GM19467 (cell line): Measurements from ENCODE around the gene EPC1.

Experiments
- ATAC-seq: cut with Tn5 transposase; IDR thresholded peaks from one replicate; pipeline ENCODE4 v1.9.1; 2021; ENCODE audit warnings: mild to moderate bottlenecking, moderate library complexity; ENCODE audit not compliant: unreplicated experiment

EPC1 gene

DNA sequence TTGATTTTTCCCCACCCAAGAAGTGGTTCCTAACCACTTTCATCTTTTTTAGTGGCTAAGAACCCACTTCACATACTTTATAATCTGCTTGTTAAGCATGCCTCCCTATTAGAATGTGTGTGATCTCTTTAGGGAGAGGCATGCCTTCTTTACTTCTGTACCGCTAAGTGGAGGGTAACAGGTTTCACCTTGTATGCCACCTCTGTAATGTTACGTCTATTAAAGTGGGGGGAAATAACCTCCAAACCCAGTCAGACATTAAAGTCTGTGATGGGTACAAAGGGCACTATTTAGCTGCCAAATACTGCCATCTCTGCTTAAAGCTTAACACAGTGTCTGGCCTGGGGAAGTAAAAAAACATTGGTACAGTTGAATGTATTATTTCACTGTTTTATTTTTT is 51.9 kb downstream of the EPC1 start:
- ATAC-seq: no peak

DNA sequence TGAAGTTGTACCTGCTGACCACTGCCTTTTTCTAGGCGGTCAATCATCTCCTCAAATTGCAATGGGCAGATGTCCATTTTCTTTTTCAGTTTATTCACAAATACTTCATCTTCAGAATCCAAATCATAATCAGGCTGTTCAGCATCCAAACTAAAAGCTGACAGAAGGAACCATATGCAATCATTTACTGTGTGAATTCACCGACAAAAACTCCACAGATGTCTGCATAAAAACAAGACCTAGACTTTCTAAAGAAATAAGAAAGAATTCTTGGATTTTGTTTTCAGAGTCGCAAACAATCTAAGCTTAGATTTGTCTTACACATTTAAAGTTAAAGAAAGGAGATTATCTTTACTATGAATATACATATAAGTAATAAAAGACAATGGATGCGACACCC is 53.4 kb downstream of the EPC1 start:
- ATAC-seq: no peak

DNA sequence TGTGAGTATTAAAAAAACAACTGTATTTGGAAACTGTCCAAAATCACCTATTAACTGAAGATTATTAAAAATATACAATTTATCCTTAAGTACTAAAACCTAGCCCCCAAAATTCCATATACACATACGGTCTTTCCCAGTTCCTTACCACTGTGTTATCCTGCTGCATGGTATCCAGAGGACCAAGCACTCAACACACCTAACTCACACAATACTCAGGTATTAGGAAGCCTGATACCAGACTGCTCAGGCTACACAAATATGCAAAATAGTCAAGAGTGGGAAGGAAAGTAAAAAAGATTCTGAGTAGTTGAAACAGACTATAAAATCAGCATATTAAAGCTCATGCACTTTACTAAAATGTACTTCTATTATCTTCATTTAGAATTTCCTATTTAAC is 67.2 kb downstream of the EPC1 start:
- ATAC-seq: no peak

DNA sequence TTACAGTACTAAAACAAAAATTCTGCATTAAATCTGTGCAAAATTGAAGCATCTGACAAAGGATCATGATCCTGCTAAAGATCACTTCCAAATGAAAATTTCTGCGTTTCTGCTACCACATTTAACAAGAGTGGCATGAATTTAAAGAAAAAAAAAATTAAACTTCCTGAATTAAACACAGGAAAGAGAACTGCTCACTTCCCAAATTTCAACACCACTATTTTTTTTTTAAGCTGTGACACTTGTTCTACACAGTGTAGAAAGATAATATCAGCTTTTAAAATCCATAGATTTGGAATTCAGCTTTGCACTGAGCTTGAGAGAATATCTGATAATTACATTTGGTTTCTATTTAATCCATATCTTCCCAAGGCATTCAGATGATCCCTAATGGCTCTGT is 73.6 kb downstream of the EPC1 start:
- ATAC-seq: no peak

DNA sequence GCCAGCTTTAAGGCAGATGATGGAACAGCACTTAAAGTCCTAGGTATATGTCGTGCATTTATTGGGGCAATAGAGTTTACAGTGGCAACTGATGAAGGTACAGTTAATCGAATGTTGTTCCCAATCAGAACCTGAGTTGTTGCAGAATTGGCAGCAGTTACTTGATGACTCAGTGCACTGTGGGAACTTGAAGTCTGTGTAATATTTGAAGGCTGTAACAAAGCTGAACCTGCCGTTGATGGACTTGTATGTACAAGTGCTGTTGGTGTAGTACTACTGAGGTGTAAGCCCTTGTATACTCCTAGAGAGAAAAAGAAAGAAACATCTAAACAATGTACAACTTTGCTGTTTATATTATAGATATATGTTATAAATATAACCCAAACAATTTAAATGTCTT is 75.3 kb downstream of the EPC1 start:
- no peak for ATAC-seq

DNA sequence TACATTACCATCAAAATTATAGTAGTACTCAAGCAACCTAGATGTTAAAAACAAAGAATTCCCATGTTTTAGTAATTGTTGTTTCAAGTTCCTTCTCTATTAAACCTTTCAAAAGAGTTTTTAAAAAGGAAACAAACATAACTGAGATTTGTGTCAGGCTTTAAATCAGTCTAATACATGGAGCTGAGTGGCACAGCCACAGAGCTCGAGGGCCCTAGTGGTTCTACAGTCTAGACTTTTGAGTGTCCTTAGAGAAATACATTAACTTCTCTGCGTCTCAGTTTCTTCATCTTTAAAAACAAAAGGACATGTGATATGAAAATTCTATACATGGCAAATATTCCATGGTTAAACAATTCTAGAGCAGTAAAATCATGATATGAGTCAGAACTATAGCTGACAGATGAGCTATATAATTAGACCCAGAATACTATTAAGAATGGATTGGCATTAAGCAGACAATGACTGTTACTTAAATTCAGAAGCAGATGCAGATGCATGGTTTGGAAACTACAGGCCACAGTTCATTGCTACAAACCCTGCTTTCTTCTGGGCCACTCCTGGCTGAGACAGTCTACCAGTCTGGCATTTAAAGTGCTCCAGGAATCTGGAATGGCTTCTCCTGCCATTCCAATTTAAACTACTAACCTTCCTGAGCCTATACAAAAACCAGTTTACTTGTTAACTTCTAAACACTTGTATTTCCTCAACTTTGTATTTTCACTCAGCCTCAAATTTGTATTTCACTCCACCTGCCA is 77.4 kb downstream of the EPC1 start:
- ATAC-seq: no peak

DNA sequence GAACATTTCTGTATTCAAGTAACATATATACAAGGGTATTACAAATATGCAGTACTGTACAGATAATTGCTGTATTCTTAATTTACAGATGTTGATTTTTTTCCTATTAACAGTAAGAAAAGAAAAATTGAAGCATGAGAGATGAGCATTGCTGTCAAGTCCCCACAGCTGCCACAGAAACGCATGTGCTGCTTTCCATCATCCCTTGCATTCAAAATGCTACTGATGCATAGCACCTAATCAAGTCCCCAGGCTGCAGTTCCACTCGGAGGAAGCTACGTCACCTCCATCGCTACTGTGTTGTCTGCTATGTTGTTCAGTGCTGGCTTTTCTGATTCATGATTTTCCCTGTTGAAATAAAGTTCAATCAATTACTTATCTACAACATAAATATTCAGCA is 78.2 kb downstream of the EPC1 start:
- ATAC-seq: no peak

DNA sequence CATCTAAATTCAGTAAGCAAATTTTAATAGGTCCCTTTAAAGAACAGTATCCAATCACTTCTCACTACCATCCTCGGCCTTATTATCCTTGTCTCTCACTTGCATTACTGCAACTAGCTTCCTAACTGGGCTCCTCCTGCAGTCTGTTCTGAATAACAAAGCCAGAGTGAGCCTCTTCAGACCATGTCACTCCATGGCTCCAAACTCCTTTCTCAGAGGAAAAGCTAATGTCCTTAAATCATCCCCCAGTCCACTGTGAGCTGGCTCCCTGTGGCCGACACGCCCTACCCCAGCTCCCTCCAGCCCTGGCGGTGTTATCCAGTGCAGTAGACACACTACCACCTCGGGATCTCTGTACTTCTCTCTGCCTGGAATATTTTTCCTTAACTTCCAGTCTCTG is 80.0 kb downstream of the EPC1 start:
- ATAC-seq: no peak

DNA sequence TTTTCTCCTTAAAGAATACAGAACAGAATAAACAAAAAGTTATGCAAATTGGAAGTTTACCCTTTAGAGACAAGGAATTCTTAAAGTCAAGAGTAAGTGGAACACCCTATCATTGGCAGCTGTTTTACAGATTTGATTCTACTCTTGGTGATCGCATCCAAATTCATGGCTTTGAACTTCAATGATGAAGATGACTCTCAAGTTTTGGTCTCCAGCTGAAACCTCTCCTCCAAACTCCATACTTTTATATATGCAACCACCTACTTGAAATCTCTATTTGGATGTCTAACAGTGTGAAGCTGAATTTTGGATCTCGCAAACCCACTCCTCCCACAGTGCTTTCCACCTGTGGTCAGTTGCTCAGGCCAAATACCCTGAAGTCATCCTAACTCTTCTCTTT is 80.4 kb downstream of the EPC1 start:
- no peak for ATAC-seq

DNA sequence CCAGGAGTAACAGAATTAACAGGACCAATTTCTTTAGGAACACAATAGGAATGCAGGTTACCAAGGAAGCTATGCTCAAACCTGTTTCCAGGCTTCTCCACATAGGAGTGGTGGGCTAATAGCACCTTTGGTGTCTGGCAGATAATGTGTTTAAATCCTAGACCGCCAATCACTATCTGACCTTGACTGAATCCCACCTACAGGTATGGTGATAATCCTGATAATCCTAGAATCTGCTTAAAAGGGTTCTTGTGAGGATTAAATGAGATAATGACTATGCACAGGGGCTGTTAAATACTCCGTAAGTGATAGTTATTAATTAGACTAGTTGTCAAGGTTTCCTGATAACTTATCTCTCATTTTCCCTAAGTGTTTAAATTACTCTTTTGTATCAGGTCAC is 81.2 kb downstream of the EPC1 start:
- ATAC-seq: no peak

DNA sequence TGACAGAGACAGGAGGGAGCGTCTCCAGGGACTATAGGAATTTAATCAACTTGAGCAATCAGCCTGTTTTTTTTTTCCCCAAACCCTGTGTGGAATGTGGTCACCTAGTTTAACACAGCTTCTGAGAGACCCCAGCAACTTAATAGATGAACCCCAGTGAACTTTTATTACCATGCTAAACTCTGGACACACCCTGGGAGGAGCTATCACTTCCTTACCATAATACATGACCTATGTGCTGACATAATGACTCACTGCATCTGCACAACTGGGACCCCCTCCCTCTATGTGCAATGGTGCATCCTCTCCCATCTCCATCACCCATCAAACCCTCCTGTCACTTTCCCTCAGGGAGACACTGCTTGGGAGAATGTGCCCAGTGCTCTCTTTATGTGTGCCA is 83.7 kb downstream of the EPC1 start:
- no peak for ATAC-seq

DNA sequence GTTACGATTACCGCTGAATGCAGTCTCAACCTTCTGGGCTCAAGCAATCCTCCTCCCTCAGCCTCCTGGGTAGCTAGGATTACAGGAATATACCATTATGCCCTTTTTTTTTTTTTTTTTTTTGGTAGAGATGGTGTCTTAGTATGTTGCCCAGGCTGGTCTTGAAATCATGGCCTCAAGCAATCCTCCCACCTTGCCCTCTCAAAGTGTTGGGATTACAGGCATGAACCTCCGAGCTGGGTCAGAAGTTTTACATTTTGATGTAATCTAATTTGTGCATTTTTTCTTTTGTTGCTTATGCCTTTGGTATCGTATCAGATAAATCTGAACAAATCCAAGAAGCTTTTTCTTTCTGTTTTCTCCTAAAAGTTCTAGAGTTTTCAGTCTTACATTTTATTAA is 87.4 kb downstream of the EPC1 start:
- no peak for ATAC-seq

DNA sequence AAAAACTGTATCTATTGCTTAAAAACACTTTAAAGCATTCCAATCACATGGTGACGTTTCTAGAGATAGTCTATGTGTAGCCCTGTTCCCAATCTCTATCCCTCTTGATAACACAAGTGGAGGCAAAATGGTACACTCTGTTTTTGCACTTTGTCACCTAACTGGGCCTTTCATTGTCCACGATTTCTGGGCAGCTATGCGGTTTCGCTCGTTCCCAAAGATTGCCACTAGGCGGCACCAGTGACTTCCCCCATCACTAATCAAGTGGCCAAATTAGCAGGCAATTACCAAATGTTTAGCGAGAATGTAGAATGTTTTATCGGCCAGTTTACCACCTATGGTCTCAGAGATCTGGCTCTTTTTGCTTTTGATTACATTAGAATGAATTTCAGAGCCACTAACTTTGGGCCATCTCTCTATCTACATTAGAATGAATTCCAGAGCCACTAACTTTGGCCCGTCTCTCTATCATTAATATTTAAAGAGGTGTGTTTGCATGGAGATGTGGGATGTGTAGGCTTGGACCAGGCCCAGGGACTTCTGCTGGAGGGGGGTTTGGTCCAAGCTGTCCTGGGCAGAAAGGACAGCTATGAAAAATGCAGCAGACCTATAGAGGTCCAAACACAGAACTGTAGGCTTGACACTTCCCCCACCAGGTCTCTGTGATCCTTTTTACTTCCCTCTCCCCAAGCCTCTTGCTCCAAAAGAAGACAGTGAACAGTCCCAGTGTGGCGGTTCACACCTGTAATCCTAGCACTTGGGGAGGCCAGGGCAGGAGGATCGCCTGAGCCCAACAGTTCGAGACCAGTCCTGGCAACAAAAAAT is 90.1 kb downstream of the EPC1 start:
- peak; percentile 73 for ATAC-seq

DNA sequence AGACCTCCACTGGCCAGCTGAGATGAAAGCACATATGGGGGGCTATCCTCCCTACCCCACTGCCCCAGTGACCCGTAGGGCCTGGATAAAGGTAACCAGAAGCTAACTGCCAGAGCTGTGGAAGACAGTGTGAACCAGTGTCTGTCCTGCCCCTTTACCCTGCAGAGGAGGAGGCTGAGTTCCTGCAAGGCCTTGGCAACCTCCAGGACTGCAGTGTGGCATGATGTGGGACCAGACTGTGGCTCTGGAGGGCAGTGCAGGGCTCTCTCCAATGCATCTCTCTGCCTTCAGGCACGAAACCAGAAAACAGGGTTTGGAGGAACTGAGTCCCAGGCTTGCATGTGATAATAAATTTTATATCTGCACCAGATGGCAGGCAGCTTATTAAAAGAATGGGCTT is 93.1 kb downstream of the EPC1 start:
- ATAC-seq: no peak

DNA sequence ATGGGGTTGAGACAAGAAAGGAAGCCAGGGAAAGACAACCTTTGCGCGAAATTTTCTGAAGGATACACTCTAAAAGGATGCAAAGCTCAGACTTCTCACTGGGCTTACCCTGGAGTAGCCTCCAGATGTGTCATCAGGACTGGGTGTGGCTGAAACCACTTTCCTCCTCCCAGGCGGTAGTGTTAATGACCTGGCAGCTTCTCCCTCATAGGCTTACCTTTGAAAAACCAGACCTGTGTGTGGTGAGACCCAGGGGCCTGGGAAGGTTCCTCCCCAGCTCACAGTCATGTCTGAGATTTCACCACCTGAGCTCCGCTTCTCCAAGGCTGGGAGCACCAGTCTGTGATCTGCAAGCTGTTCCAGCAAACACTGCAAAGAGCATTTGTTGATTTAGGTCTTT is 93.7 kb downstream of the EPC1 start:
- ATAC-seq: no peak

DNA sequence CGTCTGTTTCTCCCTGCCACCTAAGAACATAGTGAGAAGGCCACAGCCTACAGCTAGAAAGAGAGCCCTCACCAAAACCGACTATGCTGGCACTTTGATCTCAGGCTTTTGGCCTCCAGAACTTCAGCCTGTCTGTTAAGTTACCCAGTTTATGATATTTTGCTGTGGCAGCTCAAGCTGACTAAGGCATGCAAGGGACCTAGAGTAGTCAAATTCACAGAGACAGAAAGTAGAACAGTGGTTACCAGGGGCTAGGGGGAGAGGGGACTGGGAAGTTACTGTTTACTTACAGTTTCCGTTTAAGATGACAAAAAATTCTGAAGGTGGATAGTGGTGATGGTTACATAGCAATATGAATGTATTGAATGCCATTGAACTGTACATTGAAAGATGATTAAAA is 96.5 kb downstream of the EPC1 start:
- ATAC-seq: peak; percentile 80

DNA sequence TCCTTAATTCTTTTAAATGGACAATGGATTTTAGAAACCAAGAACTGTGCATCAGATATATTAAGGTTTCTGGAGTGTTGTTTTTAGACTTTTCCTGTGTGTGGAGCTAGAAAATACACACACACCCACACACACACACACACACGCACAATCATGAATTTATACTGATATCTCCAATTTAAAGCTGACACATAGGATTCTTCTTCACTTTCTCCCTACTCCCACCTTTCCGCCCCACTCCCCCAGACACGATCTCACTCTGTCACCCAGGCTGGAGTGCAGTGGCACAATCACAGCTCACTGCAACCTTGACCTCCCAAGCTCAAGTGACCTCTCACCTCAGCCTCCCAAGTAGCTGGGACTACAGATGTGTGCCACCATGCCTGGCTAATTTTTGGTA is 100.3 kb downstream of the EPC1 start:
- ATAC-seq: no peak

DNA sequence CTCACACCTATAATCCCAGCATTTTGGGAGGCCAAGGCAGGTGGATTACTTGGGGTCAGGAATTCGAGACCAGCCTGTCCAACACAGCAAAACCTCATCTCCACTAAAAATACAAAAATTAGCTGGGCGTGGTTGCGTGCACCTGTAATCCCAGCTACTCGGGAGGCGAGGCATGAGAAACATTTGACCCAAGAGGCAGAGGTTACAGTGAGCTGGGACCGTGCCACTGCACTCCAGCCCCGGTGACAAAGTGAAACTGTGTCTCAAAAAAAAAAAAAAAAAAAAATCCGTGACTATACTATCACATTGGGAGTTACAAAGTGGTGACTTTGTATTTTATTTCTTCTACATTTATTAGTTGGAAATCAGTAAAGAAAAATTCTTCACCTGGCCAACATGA is 101.2 kb downstream of the EPC1 start:
- ATAC-seq: no peak

DNA sequence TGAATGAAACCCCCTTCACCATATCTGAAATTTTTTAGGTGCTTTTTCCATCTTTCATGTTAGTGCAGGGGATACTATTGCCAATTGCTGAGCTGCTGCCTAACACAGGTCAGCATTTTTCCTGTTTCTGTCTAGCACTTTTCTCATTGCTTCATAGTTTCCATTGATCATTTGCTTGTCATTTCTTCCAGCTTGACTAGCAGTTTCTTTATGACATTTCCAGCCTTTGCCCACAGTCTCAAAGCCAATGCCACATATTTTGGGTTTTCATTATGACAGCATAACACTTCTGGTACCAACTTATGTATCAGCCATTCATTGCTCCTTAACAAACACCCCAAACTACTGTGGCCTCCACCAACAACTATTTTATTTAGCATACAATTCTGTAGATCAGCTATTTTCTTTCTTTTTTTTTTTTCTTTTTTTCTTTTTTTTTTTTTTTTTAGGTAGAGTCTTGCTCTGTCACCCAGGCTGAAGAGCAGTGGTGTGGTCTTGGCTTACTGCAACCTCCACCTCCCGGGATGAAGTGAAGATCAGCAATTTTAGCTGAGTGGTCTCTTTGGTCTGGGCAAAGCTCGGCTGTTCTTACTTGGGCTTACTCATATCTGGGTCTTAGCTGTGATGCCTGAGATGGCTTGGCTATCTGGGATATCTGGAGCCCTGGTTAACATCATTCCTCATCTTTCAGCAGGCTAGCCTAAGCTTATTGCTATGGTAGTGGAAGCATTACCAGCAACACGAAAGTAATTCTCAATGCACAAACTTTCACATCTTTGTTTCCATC is 102.3 kb downstream of the EPC1 start:
- ATAC-seq: no peak

DNA sequence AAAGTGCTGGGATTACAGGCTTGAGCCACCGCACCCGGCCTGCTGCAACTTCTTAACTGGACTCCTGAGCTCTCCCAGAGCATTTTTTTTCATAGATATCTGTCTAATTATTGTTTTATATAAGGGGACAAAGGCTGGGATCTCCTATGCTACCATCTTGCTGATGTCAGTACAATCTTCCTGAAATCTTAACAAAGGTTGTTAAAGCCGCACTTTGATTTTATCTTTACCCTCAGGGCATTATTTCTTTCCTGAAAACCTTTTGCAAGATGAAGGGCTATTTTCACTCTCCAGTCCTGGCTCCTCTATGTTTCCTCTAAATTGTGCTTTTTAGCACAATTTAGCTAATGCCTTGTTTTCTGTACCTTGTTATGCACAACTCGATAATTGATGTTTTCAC is 102.9 kb downstream of the EPC1 start:
- no peak for ATAC-seq

DNA sequence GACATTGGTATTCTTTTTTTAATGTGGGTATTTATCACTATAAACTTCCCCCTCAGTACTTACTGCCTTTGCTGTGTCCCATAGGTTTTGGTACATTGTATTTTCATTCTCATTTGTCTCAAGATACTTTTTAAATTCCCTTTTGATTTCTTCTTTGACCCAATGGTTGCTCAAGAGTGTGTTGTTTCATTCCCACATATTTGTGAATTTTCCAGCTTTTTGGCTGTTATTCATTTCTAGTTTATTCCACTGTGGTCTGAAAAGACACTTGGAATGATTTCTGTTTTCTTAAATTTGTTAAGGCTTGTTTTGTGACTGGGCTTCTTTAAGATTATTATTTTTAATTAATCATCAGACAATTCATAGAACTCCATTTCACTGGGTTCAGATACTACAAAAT is 105.0 kb downstream of the EPC1 start:
- no peak for ATAC-seq

DNA sequence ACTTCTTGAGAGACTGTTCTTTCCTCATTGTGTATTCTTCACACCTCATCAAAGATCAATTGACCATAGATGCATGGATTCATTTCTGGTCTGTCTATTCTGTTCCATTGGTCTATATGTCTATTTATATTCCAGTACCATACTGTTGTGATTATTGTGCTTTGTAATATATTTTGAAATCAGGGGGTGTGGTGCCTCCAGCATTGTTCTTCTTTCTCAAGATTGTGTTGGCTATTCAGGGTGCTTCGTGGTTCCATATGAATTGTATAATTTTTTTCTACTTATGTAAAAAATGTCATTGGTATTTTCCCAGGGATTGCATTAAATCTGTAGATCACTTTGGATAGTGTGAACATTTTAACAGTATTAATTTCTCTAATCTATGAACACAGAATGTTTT is 106.5 kb downstream of the EPC1 start:
- ATAC-seq: no peak
